Kasumi-1 (cell line): Measurements from ENCODE around the gene DDR2.

ENCODE experiments used
- DNase-seq, 2 experiments: peaks; one replicate each; lab custom pipeline; 2025; lab: John Stamatoyannopoulos, UW

DDR2 gene

GRCh38 chr1:162629651-162630050 lies 2.6 kb upstream of the DDR2 start:
- no peak for DNase-seq

- no peak for DNase-seq
Observed at GRCh38 chr1:162631546-162632191, 595 bp upstream of the DDR2 start.

GRCh38 chr1:162632698-162633080 lies 425 bp downstream of the DDR2 start:
- DNase-seq: no peak

- no peak for DNase-seq
Observed at GRCh38 chr1:162633081-162633762, 958 bp downstream of the DDR2 start.

- DNase-seq: no peak
Observed at GRCh38 chr1:162635418-162635817, 3.2 kb downstream of the DDR2 start.

- DNase-seq: no peak
Observed at GRCh38 chr1:162639718-162640117, 7.5 kb downstream of the DDR2 start.

GRCh38 chr1:162641114-162641513 lies 8.8 kb downstream of the DDR2 start:
- DNase-seq: no peak

DNA sequence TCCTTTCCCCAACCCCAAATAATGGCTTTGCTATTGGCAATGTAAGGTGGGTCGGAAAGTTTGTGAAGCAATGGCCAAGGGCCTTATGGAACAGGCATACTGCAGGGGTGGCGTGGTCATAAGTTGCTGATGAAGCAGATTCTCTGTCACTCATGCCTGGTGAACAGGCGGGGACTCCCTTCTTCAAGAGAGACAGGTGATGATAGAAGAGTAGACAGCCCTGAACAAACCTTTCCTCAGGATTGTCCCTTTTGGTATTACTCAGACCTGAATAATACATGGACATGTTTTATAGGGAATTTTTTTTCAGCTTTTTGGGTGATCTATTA lies 12.7 kb downstream of the DDR2 start:
- DNase-seq: no peak

GRCh38 chr1:162645666-162646065 lies 13.4 kb downstream of the DDR2 start:
- DNase-seq: no peak

GRCh38 chr1:162649583-162649982 lies 17.3 kb downstream of the DDR2 start:
- no peak for DNase-seq

DNA sequence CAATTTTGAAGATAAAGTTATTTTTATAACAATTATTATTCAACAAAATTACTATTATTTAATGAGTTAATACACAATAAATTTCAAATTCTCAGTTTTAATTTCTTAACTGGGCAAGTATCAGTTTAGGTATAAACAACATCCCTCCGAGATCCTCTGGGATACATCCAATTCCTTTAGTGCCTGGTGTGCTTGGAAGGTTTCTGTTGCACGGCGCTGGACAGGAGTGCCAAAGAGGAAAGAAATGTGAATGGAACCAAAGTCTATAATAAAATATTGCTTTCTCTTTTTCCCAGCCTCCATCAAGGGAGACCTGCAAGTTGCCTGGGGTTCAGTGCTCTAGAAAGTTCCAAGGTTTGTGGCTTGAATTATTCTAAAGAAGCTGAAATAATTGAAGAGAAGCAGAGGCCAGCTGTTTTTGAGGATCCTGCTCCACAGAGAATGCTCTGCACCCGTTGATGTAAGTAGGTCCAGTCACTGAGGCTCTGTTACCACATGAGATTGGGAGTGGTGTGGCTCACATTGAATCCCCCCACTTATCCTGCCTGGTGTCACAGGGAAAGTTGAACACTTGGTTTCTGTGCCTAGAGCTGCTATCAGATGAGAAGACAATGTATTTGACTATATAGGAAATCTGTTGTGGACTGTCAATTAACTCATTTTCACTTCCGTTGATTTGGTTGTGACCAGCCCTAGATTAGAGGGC lies 22.8 kb downstream of the DDR2 start:
- no peak for DNase-seq

DNA sequence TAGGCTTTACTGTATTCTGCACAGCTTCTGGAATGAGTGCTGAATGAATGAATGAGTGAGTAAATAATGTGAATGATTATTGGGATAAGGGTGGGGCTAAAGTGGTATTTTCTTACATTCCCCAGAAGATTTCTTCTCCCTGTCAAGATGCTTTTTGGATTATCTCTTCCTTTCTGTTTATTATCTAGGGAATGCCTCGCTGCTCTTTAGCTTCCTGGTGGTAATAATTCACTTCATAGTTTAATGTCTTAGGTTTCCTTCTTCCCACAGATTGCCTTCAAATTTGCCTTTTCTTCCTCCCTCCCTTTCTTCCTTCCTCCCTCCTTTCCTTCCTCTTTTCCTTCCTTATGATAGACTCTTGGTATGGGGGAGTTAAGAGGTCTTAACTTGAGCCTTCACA lies 24.0 kb downstream of the DDR2 start:
- no peak for DNase-seq

DNA sequence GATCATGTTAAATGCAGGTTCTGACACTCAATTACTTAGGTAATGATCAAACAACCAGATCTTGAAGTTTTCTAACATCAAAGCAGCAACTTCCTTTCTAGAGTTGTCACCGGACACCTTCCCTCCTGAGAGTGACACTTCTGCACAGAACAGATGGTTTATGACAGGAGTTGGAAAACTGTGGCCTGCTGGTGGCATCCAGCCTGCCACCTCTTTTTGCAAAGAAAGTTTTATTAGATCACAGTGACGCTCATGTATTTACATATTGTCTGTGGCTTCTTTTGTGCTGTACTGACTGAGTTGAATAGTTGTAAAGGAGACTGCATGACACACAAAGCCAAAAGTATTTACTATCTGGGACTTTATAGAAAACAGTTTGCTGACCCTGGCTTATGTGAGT lies 28.3 kb downstream of the DDR2 start:
- DNase-seq: no peak

- DNase-seq: no peak
Observed at GRCh38 chr1:162661336-162661735, 29.1 kb downstream of the DDR2 start.

DNA sequence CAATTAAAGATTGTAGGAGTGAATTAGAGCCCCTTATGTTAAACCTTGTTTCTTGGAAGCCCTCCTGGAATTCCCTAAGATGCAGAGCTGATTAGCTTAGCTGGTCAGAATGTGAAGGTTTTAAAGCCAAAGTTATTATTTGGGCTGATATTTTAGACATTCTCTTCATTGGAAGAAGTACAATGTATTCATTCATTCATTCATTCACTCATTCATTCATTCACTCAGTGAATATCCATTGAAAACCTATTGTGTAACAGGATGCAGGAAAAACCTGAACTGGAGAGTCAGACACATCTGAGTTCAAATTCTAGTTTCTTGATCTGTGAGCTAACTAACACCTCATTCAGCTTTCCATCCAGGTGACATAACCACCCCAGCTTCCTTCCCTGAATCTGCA lies 29.7 kb downstream of the DDR2 start:
- DNase-seq: no peak

GRCh38 chr1:162663086-162663485 lies 30.8 kb downstream of the DDR2 start:
- DNase-seq: no peak

DNA sequence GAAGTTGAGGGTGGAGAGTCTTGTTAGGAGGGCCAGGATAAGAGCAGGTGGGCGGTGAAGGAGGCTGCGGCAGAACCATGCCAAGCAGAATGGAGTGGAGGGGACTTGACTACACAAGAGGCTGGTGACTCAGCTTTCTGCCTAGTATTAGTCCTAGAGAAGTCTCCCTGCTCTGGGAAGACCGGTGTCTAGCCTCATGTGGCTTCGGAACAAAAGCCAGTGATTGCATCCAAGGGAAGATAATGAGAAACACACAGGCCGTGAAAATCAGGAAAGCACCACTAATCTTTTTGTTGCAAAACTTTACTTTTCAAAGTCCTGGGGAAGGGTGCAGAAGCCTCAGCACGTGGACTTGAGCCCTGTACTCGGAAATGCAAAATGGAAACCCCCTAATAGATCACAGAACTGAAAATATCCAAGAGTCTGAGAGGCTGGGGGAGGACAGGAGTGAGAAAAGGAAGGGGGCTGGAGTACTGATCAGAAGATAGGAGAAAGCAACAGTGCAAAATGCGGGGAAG lies 31.4 kb downstream of the DDR2 start:
- no peak for DNase-seq

DNA sequence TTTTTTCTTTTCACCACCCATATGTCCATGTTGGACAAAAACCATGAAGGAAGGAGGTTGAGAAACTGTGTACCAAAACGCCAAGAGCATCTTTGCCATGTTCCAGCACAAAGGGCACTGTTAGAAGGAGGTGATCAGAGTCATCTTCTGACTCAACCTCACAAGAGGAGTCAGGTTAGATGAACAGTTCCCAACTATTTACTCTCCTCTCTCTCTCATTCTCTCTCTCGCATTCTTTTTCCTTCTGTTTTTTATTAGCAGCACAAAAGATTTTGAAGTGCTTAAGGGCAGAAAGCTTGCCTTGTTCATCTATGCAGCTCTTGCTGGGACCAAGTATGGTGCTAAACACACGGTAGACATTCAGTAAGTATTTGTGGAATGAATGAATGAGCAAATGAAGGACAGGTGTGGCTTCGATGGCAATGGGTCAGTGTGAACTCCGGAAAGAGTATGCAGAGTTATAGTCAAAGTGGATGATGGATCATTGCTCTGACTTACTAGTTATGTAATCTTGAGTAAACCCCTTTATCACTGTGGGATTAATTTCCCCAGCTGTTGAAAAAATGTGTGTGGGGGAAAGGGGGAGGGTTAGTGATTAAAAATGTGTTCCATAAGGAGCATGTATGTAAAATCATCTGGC lies 33.9 kb downstream of the DDR2 start:
- no peak for DNase-seq

- DNase-seq: no peak
Observed at GRCh38 chr1:162667381-162668080, 35.3 kb downstream of the DDR2 start.

GRCh38 chr1:162670928-162671663 lies 38.8 kb downstream of the DDR2 start:
- DNase-seq: no peak

DNA sequence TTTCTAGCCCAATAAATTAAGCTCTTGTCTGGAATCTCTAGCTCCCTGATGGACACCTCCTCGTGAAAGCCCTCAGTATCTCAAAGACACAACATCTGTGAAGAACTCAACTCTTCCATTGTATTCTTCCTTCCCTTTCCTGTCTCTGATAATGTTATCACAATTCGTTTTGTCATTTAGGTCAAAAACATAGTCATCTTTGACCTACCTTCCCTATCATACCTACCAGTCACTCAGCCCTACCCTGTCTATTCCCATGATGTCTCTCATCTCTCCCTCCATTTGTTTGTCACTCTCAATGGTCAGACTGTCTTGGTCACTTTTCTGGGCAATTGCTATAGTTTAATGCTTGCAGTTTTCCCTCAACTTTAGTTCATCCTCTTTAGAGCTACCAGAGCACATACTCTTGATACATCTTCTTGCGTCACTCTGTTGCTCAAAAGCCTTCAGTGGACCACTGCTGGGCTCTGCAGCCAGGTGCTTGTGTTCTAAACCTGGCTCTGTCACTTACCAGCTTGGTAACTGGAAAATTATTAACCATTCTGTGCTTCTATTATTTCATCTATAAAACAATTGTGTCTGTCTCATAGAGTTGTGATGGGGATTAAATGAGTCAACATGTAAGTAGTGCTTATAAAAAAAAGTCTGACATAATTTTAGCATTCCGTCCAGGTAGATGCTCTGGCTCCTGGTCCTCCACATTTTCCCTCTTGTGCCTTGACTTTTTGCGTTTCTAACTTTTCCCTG lies 39.6 kb downstream of the DDR2 start:
- DNase-seq: no peak
